ENCODE measurements around the gene TMEM72. TPM values are rescaled to one million over a fixed set of nuclear protein-coding genes. Genes with fewer than 3 reads are reported as not detected.

The TMEM72 gene
- total RNA-seq, 1 donor from 2014 or later = not detected

GRCh38 chr10:44944354-44944753, 33.2 kb downstream of the TMEM72 start:
- no peaks in the 10 kb centered on the region for H3K36me3 ChIP-seq
- H3K4me1 ChIP-seq = peaks cover 38% of the 10 kb centered on the region
- no peak for DNase-seq
- H3K9me3 ChIP-seq (replicated peaks) = peaks cover 8% of the 10 kb centered on the region
- no peaks in the 10 kb centered on the region for H3K27me3 ChIP-seq (ENCODE audit: low read depth)
- TF ChIP-seq, protein P1, sequence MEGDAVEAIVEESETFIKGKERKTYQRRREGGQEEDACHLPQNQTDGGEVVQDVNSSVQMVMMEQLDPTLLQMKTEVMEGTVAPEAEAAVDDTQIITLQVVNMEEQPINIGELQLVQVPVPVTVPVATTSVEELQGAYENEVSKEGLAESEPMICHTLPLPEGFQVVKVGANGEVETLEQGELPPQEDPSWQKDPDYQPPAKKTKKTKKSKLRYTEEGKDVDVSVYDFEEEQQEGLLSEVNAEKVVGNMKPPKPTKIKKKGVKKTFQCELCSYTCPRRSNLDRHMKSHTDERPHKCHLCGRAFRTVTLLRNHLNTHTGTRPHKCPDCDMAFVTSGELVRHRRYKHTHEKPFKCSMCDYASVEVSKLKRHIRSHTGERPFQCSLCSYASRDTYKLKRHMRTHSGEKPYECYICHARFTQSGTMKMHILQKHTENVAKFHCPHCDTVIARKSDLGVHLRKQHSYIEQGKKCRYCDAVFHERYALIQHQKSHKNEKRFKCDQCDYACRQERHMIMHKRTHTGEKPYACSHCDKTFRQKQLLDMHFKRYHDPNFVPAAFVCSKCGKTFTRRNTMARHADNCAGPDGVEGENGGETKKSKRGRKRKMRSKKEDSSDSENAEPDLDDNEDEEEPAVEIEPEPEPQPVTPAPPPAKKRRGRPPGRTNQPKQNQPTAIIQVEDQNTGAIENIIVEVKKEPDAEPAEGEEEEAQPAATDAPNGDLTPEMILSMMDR (IDR thresholded peaks at IDR 0.05; ENCODE audit: borderline replicate concordance) = no peak
- intact Hi-C loops (cut with micrococcal nuclease) = no loop called here
- no peak overlapping the region for H3K27ac ChIP-seq (replicated peaks)
- H3K4me3 ChIP-seq = no peak overlapping the region

DNA sequence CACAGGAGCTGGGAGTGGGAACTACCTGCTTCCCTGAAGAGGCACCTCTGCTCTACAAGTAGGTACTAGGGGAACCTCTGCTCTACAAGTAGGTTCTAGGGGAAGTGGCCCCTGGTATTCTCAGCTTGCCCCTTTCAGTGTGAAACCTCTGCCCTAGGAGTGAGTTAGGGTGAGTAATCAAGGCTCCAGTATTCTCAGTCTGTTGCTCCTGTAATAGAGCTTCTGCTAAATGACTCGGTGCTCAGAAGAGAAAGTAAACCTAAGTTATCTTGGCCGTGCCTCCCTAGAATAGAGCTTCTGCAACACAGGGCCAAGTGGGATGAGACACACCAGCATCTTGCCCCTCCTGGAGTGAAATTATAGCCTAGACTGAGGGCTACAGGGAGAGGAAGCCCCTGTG, 35.1 kb downstream of the TMEM72 start:
- Histone ChIP-seq H3K4me3 (no peak overlapping the region), H3K27me3 (ENCODE audit: low read depth) (no peaks in the 10 kb centered on the region), H3K4me1 (peaks cover 56% of the 10 kb centered on the region), H3K36me3 (no peaks in the 10 kb centered on the region), H3K27ac (replicated peaks) (peak overlapping the region; percentile 47), H3K9me3 (replicated peaks) (peaks cover 8% of the 10 kb centered on the region)
- TF ChIP-seq, protein P1 (IDR thresholded peaks at IDR 0.05; ENCODE audit: borderline replicate concordance) = no peak
- no peak for DNase-seq
- intact Hi-C loops (cut with micrococcal nuclease) = no loop called here

DNA sequence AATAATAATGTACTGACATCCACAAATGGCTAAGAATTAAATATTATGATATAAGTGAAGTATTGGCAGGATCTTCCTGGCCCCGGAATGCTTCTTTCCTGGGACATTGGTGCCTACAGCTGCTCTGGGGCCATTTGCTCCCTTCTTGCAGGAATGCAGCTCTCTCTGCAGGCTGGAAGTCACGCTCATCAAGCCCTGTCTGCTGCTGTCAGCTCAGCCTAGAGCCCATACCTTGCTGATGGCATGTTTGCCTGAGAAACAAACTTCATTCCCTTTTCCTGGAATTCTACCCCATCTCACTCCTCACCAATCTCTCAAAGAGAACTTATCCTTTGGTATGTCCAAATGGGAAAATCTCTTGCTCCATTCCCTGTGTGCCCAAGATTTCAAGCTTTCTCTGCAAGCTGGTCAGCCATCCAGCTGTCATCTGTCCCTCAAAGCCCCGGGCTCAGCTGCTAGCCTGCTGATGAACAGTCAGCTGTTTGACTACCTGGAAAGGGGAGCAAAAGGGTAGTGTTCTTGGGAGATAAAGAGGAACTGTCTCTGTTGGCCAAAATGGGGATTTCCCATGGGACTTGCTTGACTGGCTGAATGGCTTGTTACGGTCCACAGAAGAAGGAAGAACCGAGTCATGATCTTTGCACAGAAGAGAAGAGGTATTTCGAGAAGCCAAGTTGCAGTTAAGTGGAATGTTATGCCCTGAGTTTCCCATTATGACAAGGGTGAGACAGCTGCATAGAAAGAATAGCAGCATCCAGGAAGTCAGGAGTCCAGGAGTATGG, 36.4 kb downstream of the TMEM72 start:
- TF ChIP-seq, protein P1 (IDR thresholded peaks at IDR 0.05; ENCODE audit: borderline replicate concordance) = no peak
- peaks cover 70% of the 10 kb centered on the region for H3K4me1 ChIP-seq
- peaks cover 8% of the 10 kb centered on the region for H3K9me3 ChIP-seq (replicated peaks)
- intact Hi-C loops (cut with micrococcal nuclease) = no loop called here
- DNase-seq = no peak
- no peak overlapping the region for H3K27ac ChIP-seq (replicated peaks)
- no peak overlapping the region for H3K4me3 ChIP-seq
- H3K36me3 ChIP-seq = no peaks in the 10 kb centered on the region
- no peaks in the 10 kb centered on the region for H3K27me3 ChIP-seq (ENCODE audit: low read depth)

DNA sequence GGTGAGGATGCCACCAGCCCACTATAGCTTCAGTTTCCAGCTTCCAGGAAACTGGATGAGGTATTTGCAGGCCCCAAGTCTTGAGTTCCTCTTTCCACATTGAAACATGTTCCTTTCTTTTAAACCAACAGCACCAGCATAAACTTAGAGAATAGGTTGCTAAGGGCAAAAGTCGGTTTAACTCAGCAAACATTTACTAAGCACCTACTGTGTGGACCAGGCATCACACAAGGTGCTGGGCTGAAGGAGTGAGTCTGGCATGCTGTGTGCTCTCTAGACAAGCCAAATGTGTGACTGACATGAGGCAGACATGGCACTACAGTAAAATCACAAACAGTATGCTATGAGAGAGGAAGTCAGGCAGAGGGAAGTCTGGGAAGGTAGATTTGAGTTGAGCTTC, 37.5 kb downstream of the TMEM72 start:
- Histone ChIP-seq H3K36me3 (no peaks in the 10 kb centered on the region), H3K4me3 (no peak overlapping the region), H3K4me1 (peaks cover 81% of the 10 kb centered on the region), H3K9me3 (replicated peaks) (peaks cover 8% of the 10 kb centered on the region), H3K27me3 (ENCODE audit: low read depth) (no peaks in the 10 kb centered on the region), H3K27ac (replicated peaks) (peak overlapping the region; percentile 65)
- intact Hi-C loops (cut with micrococcal nuclease) = no loop called here
- no peak for DNase-seq
- TF ChIP-seq, protein P1 (IDR thresholded peaks at IDR 0.05; ENCODE audit: borderline replicate concordance) = no peak

DNA sequence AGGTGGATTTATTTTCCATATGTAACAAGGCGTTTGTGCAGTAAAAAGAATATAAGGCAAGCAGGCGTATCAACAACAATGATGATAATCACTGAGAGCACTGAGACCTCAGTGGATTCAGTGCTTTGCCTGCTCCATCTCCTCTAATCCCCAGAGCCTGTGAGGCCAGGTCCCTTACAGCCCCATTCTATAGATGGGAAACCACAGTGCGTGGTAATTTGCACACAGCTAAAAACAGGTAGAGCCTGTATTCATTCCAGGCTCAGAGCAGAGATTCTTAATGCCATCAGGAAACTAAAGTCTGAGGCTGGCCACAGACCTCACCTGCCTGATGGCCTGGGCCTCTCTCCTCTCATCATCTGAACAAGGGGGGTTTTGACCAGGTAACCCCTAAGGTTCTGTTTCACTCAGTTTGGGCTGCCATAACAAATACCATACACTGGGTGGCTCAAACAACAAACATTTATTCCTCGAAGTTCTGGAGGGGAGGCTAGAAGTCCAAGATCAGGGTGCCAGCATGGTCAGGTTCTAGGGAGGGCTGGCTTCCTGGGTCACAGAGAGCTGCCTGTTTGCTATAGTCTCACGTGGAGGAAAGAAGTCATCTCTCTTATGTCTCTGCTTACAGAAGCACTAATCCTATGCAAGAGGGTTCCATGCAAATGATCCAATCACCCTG, 38.1 kb downstream of the TMEM72 start:
- Histone ChIP-seq H3K9me3 (replicated peaks) (peaks cover 6% of the 10 kb centered on the region), H3K27ac (replicated peaks) (peak overlapping the region; percentile 65), H3K27me3 (ENCODE audit: low read depth) (no peaks in the 10 kb centered on the region), H3K36me3 (no peaks in the 10 kb centered on the region), H3K4me3 (no peak overlapping the region), H3K4me1 (peaks cover 87% of the 10 kb centered on the region)
- TF ChIP-seq, protein P1 (IDR thresholded peaks at IDR 0.05; ENCODE audit: borderline replicate concordance) = peak; percentile 40
- intact Hi-C loops (cut with micrococcal nuclease) = no loop called here
- no peak for DNase-seq
